Endodermal cell (in vitro differentiated cells): ENCODE measurements around the gene KIF27. TPM values are rescaled to one million over a fixed set of nuclear protein-coding genes. Genes with fewer than 3 reads are reported as not detected.

Experiments used
- DNase-seq: peaks from one replicate; pipeline ENCODE4 v3.0.0-alpha.2; 2017
- H3K27ac ChIP-seq: 2 replicates; pipeline ENCODE4 v1.5.1; 2013; ENCODE audit warnings: mild to moderate bottlenecking, low read depth, low read length, moderate library complexity
- H3K27me3 ChIP-seq: 2 replicates; pipeline ENCODE4 v1.6.1; 2013; ENCODE audit warnings: mild to moderate bottlenecking, low read length, moderate library complexity; ENCODE audit not compliant: insufficient read depth, control insufficient read depth, poor library complexity, severe bottlenecking
- H3K36me3 ChIP-seq: 2 replicates; pipeline ENCODE4 v1.7.0; 2013; ENCODE audit warnings: mild to moderate bottlenecking, low read length, moderate library complexity; ENCODE audit not compliant: control insufficient read depth, insufficient read depth
- H3K4me1 ChIP-seq: one replicate; pipeline ENCODE4 v1.7.0; 2013; ENCODE audit warnings: low read length; ENCODE audit not compliant: control insufficient read depth, insufficient read depth
- H3K4me3 ChIP-seq: 2 replicates; pipeline ENCODE4 v1.5.1; 2013; ENCODE audit warnings: mild to moderate bottlenecking, low read length, moderate library complexity
- H3K9ac ChIP-seq: 2 replicates; pipeline ENCODE4 v1.6.1; 2013; ENCODE audit warnings: mild to moderate bottlenecking, low read length, moderate library complexity; ENCODE audit not compliant: poor library complexity, severe bottlenecking; ENCODE audit errors: extremely low read depth
- H3K9me3 ChIP-seq: 2 replicates; pipeline ENCODE4 v1.6.1; 2013; ENCODE audit warnings: mild to moderate bottlenecking, low read length, moderate library complexity; ENCODE audit not compliant: control insufficient read depth
- H3K27ac Mint-ChIP-seq: 2 replicates; pipeline ENCODE4 v1.8.0; 2020; ENCODE audit warnings: mixed read lengths
- H3K27me3 Mint-ChIP-seq: 2 replicates; pipeline ENCODE4 v1.8.0; 2021; ENCODE audit warnings: mild to moderate bottlenecking, mixed read lengths; ENCODE audit not compliant: insufficient read depth
- H3K36me3 Mint-ChIP-seq: 2 replicates; pipeline ENCODE4 v1.8.0; 2020; ENCODE audit warnings: low read depth, mixed read lengths
- H3K4me1 Mint-ChIP-seq: 2 replicates; pipeline ENCODE4 v1.8.0; 2020; ENCODE audit warnings: mixed read lengths
- H3K4me3 Mint-ChIP-seq: 2 replicates; pipeline ENCODE4 v1.8.0; 2020; ENCODE audit warnings: mild to moderate bottlenecking, moderate library complexity, mixed read lengths
- H3K9me3 Mint-ChIP-seq: 2 replicates; pipeline ENCODE4 v1.8.0; 2020; ENCODE audit warnings: mild to moderate bottlenecking, mixed read lengths
- WGBS, 2 experiments: methylation state at CpG; one replicate each; pipeline versions ENCODE4 v1.1.5 to v1.1.7; 2013; ENCODE audit warnings: missing lambda C conversion rate in 2 of 2, mixed read lengths in 1 of 2; ENCODE audit not compliant: insufficient coverage in 1 of 2, insufficient read length in 1 of 2; 5-methylcytosine and 5-hydroxymethylcytosine counted together
- microRNA-seq: library from miRNA; unstranded; fragments of <30 nt; microRNA quantifications from one replicate; pipeline ENCODE4 v1.2.0, GENCODE V29; 2020; ENCODE audit warnings: borderline microRNAs expressed
- total RNA-seq, 2 donors: library from RNA; stranded (reverse); fragmentation: NEBNext Ultra II Directional in 1 of 2; extraction: Animal tissue kit (Norgen Biotek cat#: 25700) in 1 of 2; gene quantifications; 2 replicates in 1 of 2; 3 replicates in 1 of 2; pipeline ENCODE4 v1.2.1, GENCODE V29; 2021
- TF ChIP-seq, protein P1 (sequence below): fragments of 200-600 bp; sonication (generic); conservative IDR thresholded peaks from 2 replicates; pipeline ENCODE4 v1.5.0; 2021; ENCODE audit warnings: antibody characterized with exemption, mild to moderate bottlenecking

The KIF27 gene
- total RNA-seq, 2 donors from 2014 or later: 12.0 to 19.5 TPM

DNA sequence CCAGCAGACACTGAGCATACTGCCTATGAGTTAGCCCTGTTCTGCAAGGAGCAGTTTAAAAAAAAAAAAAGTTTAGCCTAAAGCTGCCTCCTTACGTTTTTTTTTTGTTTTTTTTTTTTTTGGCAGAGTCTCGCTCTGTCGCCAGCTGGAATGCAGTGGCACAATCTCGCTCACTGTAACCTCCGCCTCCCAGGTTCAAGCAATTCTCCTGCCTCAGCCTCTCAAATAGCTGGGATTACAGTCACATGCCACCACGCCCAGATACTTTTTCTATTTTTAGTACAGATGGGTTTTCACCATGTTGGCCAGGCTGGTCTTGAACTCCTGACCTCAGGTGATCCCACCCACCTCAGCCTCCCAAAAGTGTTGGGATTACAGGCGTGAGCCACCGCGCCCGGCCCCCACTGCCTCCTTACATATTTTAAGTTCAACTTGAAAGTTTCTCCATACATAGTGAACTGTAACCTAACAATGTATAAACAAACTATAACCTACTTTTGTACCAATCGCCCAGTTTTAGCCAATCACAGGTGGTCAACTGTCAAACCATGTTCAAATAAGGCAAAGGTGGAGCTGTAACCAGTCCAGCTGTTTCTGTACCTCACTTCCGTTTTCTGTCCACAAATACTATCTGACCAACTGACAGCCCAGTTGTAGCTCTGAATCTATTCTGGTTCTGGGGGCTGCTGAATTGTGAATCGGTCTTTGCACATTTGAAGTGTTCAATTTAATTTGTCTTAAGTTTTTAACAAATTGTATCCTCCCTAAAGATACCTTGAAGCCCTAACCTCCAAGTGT is 120.8 kb downstream of the KIF27 start:
- 92 to 95% methylated on average over 12 to 13 of the region's 13 CpGs for WGBS, 2 experiments

DNA sequence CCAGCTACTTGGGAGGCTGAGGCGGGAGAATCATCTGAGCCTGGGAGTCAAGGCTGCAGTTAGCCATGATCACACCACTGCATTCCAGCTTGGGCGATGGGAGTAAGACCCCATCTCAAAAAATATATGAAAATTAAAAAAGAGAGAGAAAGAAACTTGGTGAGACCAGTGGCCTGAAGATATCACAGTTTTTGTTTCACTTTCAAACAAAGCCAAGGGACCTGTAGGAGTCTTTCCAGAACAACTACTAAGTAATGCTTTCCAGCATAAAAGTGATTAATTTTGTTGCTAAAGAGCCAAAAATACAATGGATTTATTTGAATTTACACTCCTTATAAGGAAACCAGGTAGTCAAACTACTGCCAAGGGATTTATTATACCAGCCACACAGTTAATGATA is 127.2 kb downstream of the KIF27 start:
- Histone ChIP-seq H3K4me1 (no peaks in the 10 kb centered on the region), H3K27me3 (no peaks in the 10 kb centered on the region), H3K4me3 (no peak overlapping the region), H3K9ac (no peak overlapping the region), H3K27ac (no peak overlapping the region), H3K36me3 (peaks cover 16% of the 10 kb centered on the region), H3K9me3 (no peaks in the 10 kb centered on the region)
- H3K4me3 Mint-ChIP-seq: no peak overlapping the region
- TF ChIP-seq, protein P1, sequence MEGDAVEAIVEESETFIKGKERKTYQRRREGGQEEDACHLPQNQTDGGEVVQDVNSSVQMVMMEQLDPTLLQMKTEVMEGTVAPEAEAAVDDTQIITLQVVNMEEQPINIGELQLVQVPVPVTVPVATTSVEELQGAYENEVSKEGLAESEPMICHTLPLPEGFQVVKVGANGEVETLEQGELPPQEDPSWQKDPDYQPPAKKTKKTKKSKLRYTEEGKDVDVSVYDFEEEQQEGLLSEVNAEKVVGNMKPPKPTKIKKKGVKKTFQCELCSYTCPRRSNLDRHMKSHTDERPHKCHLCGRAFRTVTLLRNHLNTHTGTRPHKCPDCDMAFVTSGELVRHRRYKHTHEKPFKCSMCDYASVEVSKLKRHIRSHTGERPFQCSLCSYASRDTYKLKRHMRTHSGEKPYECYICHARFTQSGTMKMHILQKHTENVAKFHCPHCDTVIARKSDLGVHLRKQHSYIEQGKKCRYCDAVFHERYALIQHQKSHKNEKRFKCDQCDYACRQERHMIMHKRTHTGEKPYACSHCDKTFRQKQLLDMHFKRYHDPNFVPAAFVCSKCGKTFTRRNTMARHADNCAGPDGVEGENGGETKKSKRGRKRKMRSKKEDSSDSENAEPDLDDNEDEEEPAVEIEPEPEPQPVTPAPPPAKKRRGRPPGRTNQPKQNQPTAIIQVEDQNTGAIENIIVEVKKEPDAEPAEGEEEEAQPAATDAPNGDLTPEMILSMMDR: no peak
- 90 to 94% methylated on average over 2 of the region's 2 CpGs for WGBS, 2 experiments
- no peaks in the 10 kb centered on the region for H3K27me3 Mint-ChIP-seq
- H3K27ac Mint-ChIP-seq: no peak overlapping the region
- H3K4me1 Mint-ChIP-seq: no peaks in the 10 kb centered on the region
- no peak for DNase-seq
- H3K9me3 Mint-ChIP-seq: no peaks in the 10 kb centered on the region
- peaks cover 23% of the 10 kb centered on the region for H3K36me3 Mint-ChIP-seq

More for the DNA sequence above, 120.8 kb downstream of the KIF27 start:
- H3K4me3 ChIP-seq: no peak overlapping the region
- no peak for DNase-seq
- no peaks in the 10 kb centered on the region for H3K27me3 ChIP-seq
- H3K9ac ChIP-seq: no peak overlapping the region
- Mint-ChIP-seq H3K9me3 (peaks cover 17% of the 10 kb centered on the region), H3K36me3 (peaks cover 37% of the 10 kb centered on the region), H3K27ac (no peak overlapping the region), H3K4me1 (no peaks in the 10 kb centered on the region), H3K27me3 (no peaks in the 10 kb centered on the region), H3K4me3 (no peak overlapping the region)
- H3K36me3 ChIP-seq: peaks cover 27% of the 10 kb centered on the region
- H3K27ac ChIP-seq: no peak overlapping the region
- TF ChIP-seq, protein P1: no peak
- H3K4me1 ChIP-seq: no peaks in the 10 kb centered on the region
- H3K9me3 ChIP-seq: no peaks in the 10 kb centered on the region

DNA sequence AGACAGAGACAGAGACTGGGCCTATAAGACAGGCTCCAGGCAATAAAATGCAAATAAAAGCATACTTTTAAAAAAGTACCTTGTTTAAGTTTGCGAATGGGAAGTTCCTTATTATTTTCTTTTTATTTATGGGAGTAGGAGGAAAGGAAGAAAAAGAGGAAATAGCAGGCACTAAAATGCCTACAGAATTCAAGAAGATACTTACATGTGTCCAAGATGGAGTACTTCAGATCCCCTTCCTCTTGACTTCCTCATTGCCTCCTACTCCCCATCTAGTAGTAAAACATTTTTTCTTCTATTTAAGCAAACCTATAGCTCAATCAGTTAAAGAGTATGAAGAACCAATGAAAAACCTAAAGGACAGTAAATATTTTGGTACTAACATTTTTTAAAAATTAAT is 128.5 kb downstream of the KIF27 start:
- WGBS, 2 experiments: 100% methylated on average over 1 of the region's 1 CpG; no CpG with 5 or more reads in 1 of the 2 experiments
- no peak overlapping the region for H3K4me3 Mint-ChIP-seq
- H3K27me3 Mint-ChIP-seq: no peaks in the 10 kb centered on the region
- DNase-seq: no peak
- H3K4me3 ChIP-seq: no peak overlapping the region
- TF ChIP-seq, protein P1: no peak
- no peaks in the 10 kb centered on the region for H3K27me3 ChIP-seq
- H3K36me3 Mint-ChIP-seq: peaks cover 21% of the 10 kb centered on the region
- H3K36me3 ChIP-seq: peaks cover 8% of the 10 kb centered on the region
- no peaks in the 10 kb centered on the region for H3K4me1 Mint-ChIP-seq
- no peaks in the 10 kb centered on the region for H3K9me3 ChIP-seq
- H3K27ac Mint-ChIP-seq: no peak overlapping the region
- no peaks in the 10 kb centered on the region for H3K9me3 Mint-ChIP-seq
- no peak overlapping the region for H3K9ac ChIP-seq
- H3K4me1 ChIP-seq: no peaks in the 10 kb centered on the region
- H3K27ac ChIP-seq: no peak overlapping the region

Small RNA genes lying within 50 kb of the gene (microRNA-seq; reads per million reads assigned to microRNA genes)
- 161 reads per million, percentile 80 among the genes with 10 or more reads in this experiment for gene MIR7-1

Other genes with a start within 250 kb of the KIF27 start
- gene UBQLN1, start 213.5 kb downstream of the KIF27 start, total RNA-seq: 100 to 1,000 TPM; 114 to 119 TPM
- gene GKAP1, start 103.7 kb downstream of the KIF27 start, total RNA-seq: 10 to 100 TPM in 1 of 2 donors, 1 to 10 TPM in 1; 8.5 to 13.5 TPM
- 100 to 1,000 TPM; 714 to 780 TPM for gene HNRNPK, start 58.8 kb upstream of the KIF27 start, total RNA-seq
- 10 to 100 TPM; 27.1 to 33.2 TPM for gene RMI1, start 59.4 kb upstream of the KIF27 start, total RNA-seq